ENCODE results near the gene BRD8.

BRD8 gene

GRCh38 chr5:138110266-138110963 is 68.0 kb downstream of the BRD8 start:
- peaks cover 20% of the 10 kb centered on the region for H3K27me3 Mint-ChIP-seq
- no peaks in the 10 kb centered on the region for H3K9me3 Mint-ChIP-seq
- ATAC-seq (replicated peaks; ENCODE audit: extremely low read depth, poor library complexity, severe bottlenecking): no peak
- H3K36me3 Mint-ChIP-seq (ENCODE audit: insufficient read depth): no peaks in the 10 kb centered on the region
- DNase-seq (ENCODE audit: low spot score in 2 of 2): no peak
- no peaks in the 10 kb centered on the region for H3K4me1 Mint-ChIP-seq
- H3K4me3 Mint-ChIP-seq: no peak overlapping the region
- H3K27ac Mint-ChIP-seq (ENCODE audit: low read depth): no peak overlapping the region

- no peak overlapping the region for H3K27ac Mint-ChIP-seq (ENCODE audit: low read depth)
- ATAC-seq (replicated peaks; ENCODE audit: extremely low read depth, poor library complexity, severe bottlenecking) (no peak), DNase-seq (ENCODE audit: low spot score in 2 of 2) (no peak)
- peaks cover 20% of the 10 kb centered on the region for H3K27me3 Mint-ChIP-seq
- H3K4me1 Mint-ChIP-seq: no peaks in the 10 kb centered on the region
- H3K4me3 Mint-ChIP-seq: no peak overlapping the region
- no peaks in the 10 kb centered on the region for H3K36me3 Mint-ChIP-seq (ENCODE audit: insufficient read depth)
- no peaks in the 10 kb centered on the region for H3K9me3 Mint-ChIP-seq
Measured at GRCh38 chr5:138109463-138110265, 68.8 kb downstream of the BRD8 start.

- Mint-ChIP-seq H3K9me3 (no peaks in the 10 kb centered on the region), H3K4me3 (no peak overlapping the region), H3K27me3 (peaks cover 20% of the 10 kb centered on the region), H3K27ac (ENCODE audit: low read depth) (no peak overlapping the region), H3K4me1 (no peaks in the 10 kb centered on the region), H3K36me3 (ENCODE audit: insufficient read depth) (no peaks in the 10 kb centered on the region)
- DNase-seq (ENCODE audit: low spot score in 2 of 2) (no peak), ATAC-seq (replicated peaks; ENCODE audit: extremely low read depth, poor library complexity, severe bottlenecking) (no peak)
Measured at GRCh38 chr5:138107213-138107612, 71.2 kb downstream of the BRD8 start.

GRCh38 chr5:138105709-138106108 is 72.7 kb downstream of the BRD8 start:
- H3K27me3 Mint-ChIP-seq: peaks cover 22% of the 10 kb centered on the region
- no peaks in the 10 kb centered on the region for H3K4me1 Mint-ChIP-seq
- H3K36me3 Mint-ChIP-seq (ENCODE audit: insufficient read depth): no peaks in the 10 kb centered on the region
- H3K4me3 Mint-ChIP-seq: no peak overlapping the region
- DNase-seq (ENCODE audit: low spot score in 2 of 2) (no peak), ATAC-seq (replicated peaks; ENCODE audit: extremely low read depth, poor library complexity, severe bottlenecking) (no peak)
- H3K27ac Mint-ChIP-seq (ENCODE audit: low read depth): no peak overlapping the region
- no peaks in the 10 kb centered on the region for H3K9me3 Mint-ChIP-seq

- Mint-ChIP-seq H3K27me3 (peaks cover 29% of the 10 kb centered on the region), H3K4me1 (no peaks in the 10 kb centered on the region), H3K36me3 (ENCODE audit: insufficient read depth) (no peaks in the 10 kb centered on the region), H3K4me3 (no peak overlapping the region), H3K9me3 (no peaks in the 10 kb centered on the region), H3K27ac (ENCODE audit: low read depth) (no peak overlapping the region)
- ATAC-seq (replicated peaks; ENCODE audit: extremely low read depth, poor library complexity, severe bottlenecking) (no peak), DNase-seq (ENCODE audit: low spot score in 2 of 2) (no peak)
Measured at GRCh38 chr5:138103319-138103637, 75.2 kb downstream of the BRD8 start.

- DNase-seq (ENCODE audit: low spot score in 2 of 2) (no peak), ATAC-seq (replicated peaks; ENCODE audit: extremely low read depth, poor library complexity, severe bottlenecking) (no peak)
- Mint-ChIP-seq H3K27me3 (peaks cover 32% of the 10 kb centered on the region), H3K36me3 (ENCODE audit: insufficient read depth) (no peaks in the 10 kb centered on the region), H3K27ac (ENCODE audit: low read depth) (no peak overlapping the region), H3K9me3 (no peaks in the 10 kb centered on the region), H3K4me1 (no peaks in the 10 kb centered on the region), H3K4me3 (no peak overlapping the region)
Measured at GRCh38 chr5:138102454-138103318, 75.7 kb downstream of the BRD8 start.

GRCh38 chr5:138096997-138097828 is 81.2 kb downstream of the BRD8 start:
- Mint-ChIP-seq H3K36me3 (ENCODE audit: insufficient read depth) (no peaks in the 10 kb centered on the region), H3K4me1 (no peaks in the 10 kb centered on the region), H3K4me3 (no peak overlapping the region), H3K27ac (ENCODE audit: low read depth) (no peak overlapping the region), H3K9me3 (no peaks in the 10 kb centered on the region), H3K27me3 (peaks cover 59% of the 10 kb centered on the region)
- ATAC-seq (replicated peaks; ENCODE audit: extremely low read depth, poor library complexity, severe bottlenecking) (no peak), DNase-seq (ENCODE audit: low spot score in 2 of 2) (no peak)

- Mint-ChIP-seq H3K27ac (ENCODE audit: low read depth) (no peak overlapping the region), H3K27me3 (peaks cover 53% of the 10 kb centered on the region), H3K36me3 (ENCODE audit: insufficient read depth) (peaks cover 2% of the 10 kb centered on the region), H3K9me3 (no peaks in the 10 kb centered on the region), H3K4me3 (no peak overlapping the region), H3K4me1 (no peaks in the 10 kb centered on the region)
- ATAC-seq (replicated peaks; ENCODE audit: extremely low read depth, poor library complexity, severe bottlenecking): no peak
- DNase-seq (ENCODE audit: low spot score in 2 of 2): no peak
Measured at GRCh38 chr5:138096363-138096762, 82.1 kb downstream of the BRD8 start.

GRCh38 chr5:138095100-138095907 is 83.1 kb downstream of the BRD8 start:
- no peak for DNase-seq (ENCODE audit: low spot score in 2 of 2)

GRCh38 chr5:138093036-138093435 is 85.4 kb downstream of the BRD8 start:
- Mint-ChIP-seq H3K4me1 (no peaks in the 10 kb centered on the region), H3K27ac (ENCODE audit: low read depth) (no peak overlapping the region), H3K9me3 (no peaks in the 10 kb centered on the region), H3K36me3 (ENCODE audit: insufficient read depth) (peaks cover 2% of the 10 kb centered on the region), H3K27me3 (peaks cover 52% of the 10 kb centered on the region), H3K4me3 (no peak overlapping the region)
- ATAC-seq (replicated peaks; ENCODE audit: extremely low read depth, poor library complexity, severe bottlenecking): no peak
- no peak for DNase-seq (ENCODE audit: low spot score in 2 of 2)

More at GRCh38 chr5:138095100-138095907, 83.1 kb downstream of the BRD8 start:
- H3K9me3 Mint-ChIP-seq: no peaks in the 10 kb centered on the region
- peaks cover 2% of the 10 kb centered on the region for H3K36me3 Mint-ChIP-seq (ENCODE audit: insufficient read depth)
- H3K4me3 Mint-ChIP-seq: no peak overlapping the region
- H3K4me1 Mint-ChIP-seq: no peaks in the 10 kb centered on the region
- no peak for ATAC-seq (replicated peaks; ENCODE audit: extremely low read depth, poor library complexity, severe bottlenecking)
- peaks cover 52% of the 10 kb centered on the region for H3K27me3 Mint-ChIP-seq
- H3K27ac Mint-ChIP-seq (ENCODE audit: low read depth): no peak overlapping the region

- peaks cover 2% of the 10 kb centered on the region for H3K36me3 Mint-ChIP-seq (ENCODE audit: insufficient read depth)
- no peaks in the 10 kb centered on the region for H3K9me3 Mint-ChIP-seq
- ATAC-seq (replicated peaks; ENCODE audit: extremely low read depth, poor library complexity, severe bottlenecking): no peak
- H3K4me3 Mint-ChIP-seq: no peak overlapping the region
- H3K27ac Mint-ChIP-seq (ENCODE audit: low read depth): no peak overlapping the region
- no peak for DNase-seq (ENCODE audit: low spot score in 2 of 2)
- H3K4me1 Mint-ChIP-seq: no peaks in the 10 kb centered on the region
- H3K27me3 Mint-ChIP-seq: peaks cover 46% of the 10 kb centered on the region
Measured at GRCh38 chr5:138092301-138092700, 86.1 kb downstream of the BRD8 start.
